Measurements from ENCODE around the gene SNRPF. TPM values are rescaled to one million over a fixed set of nuclear protein-coding genes. Genes with fewer than 3 reads are reported as not detected.

Gene SNRPF
- total RNA-seq, 1 donor from 2014 or later: 15.4 TPM

- Mint-ChIP-seq H3K9me3 (ENCODE audit: low read depth) (no peaks in the 10 kb centered on the region), H3K27ac (ENCODE audit: unreplicated experiment) (no peak overlapping the region), H3K4me3 (ENCODE audit: unreplicated experiment) (no peak overlapping the region), H3K4me1 (ENCODE audit: low read depth) (no peaks in the 10 kb centered on the region), H3K36me3 (ENCODE audit: low read depth) (peaks cover 2% of the 10 kb centered on the region), H3K27me3 (ENCODE audit: low read depth) (peaks cover 15% of the 10 kb centered on the region)
- TF ChIP-seq CTCF (IDR thresholded peaks at IDR 0.05): no peak
- no peak for DNase-seq (ENCODE audit: low spot score)
Measured at GRCh38 chr12:95851606-95852005, 7.1 kb upstream of the SNRPF start.

- no peak for DNase-seq (ENCODE audit: low spot score)
Measured at GRCh38 chr12:95852133-95852532, 6.6 kb upstream of the SNRPF start.

GRCh38 chr12:95857156-95857555 lies 1.6 kb upstream of the SNRPF start:
- peaks cover 10% of the 10 kb centered on the region for H3K4me1 Mint-ChIP-seq (ENCODE audit: low read depth)
- H3K9me3 Mint-ChIP-seq (ENCODE audit: low read depth): no peaks in the 10 kb centered on the region

More at GRCh38 chr12:95852133-95852532, 6.6 kb upstream of the SNRPF start:
- TF ChIP-seq CTCF (IDR thresholded peaks at IDR 0.05): no peak
- H3K27ac Mint-ChIP-seq (ENCODE audit: unreplicated experiment): no peak overlapping the region
- no peak overlapping the region for H3K4me3 Mint-ChIP-seq (ENCODE audit: unreplicated experiment)
- peaks cover 15% of the 10 kb centered on the region for H3K27me3 Mint-ChIP-seq (ENCODE audit: low read depth)
- no peaks in the 10 kb centered on the region for H3K4me1 Mint-ChIP-seq (ENCODE audit: low read depth)
- no peaks in the 10 kb centered on the region for H3K9me3 Mint-ChIP-seq (ENCODE audit: low read depth)
- peaks cover 2% of the 10 kb centered on the region for H3K36me3 Mint-ChIP-seq (ENCODE audit: low read depth)

GRCh38 chr12:95857799-95858198 lies 953 bp upstream of the SNRPF start:
- Mint-ChIP-seq H3K4me1 (ENCODE audit: low read depth) (peaks cover 10% of the 10 kb centered on the region), H3K4me3 (ENCODE audit: unreplicated experiment) (no peak overlapping the region), H3K27me3 (ENCODE audit: low read depth) (peaks cover 8% of the 10 kb centered on the region), H3K36me3 (ENCODE audit: low read depth) (peaks cover 12% of the 10 kb centered on the region), H3K27ac (ENCODE audit: unreplicated experiment) (no peak overlapping the region), H3K9me3 (ENCODE audit: low read depth) (peaks cover 2% of the 10 kb centered on the region)
- no peak for TF ChIP-seq CTCF (IDR thresholded peaks at IDR 0.05)
- no peak for DNase-seq (ENCODE audit: low spot score)

More at GRCh38 chr12:95857156-95857555, 1.6 kb upstream of the SNRPF start:
- no peak overlapping the region for H3K4me3 Mint-ChIP-seq (ENCODE audit: unreplicated experiment)
- H3K36me3 Mint-ChIP-seq (ENCODE audit: low read depth): peaks cover 7% of the 10 kb centered on the region
- no peak for TF ChIP-seq CTCF (IDR thresholded peaks at IDR 0.05)
- peaks cover 12% of the 10 kb centered on the region for H3K27me3 Mint-ChIP-seq (ENCODE audit: low read depth)
- H3K27ac Mint-ChIP-seq (ENCODE audit: unreplicated experiment): no peak overlapping the region
- no peak for DNase-seq (ENCODE audit: low spot score)

GRCh38 chr12:95859344-95859816 lies 628 bp downstream of the SNRPF start:
- Mint-ChIP-seq H3K27ac (ENCODE audit: unreplicated experiment) (no peak overlapping the region), H3K9me3 (ENCODE audit: low read depth) (peaks cover 3% of the 10 kb centered on the region), H3K27me3 (ENCODE audit: low read depth) (peaks cover 4% of the 10 kb centered on the region), H3K4me1 (ENCODE audit: low read depth) (peaks cover 10% of the 10 kb centered on the region), H3K36me3 (ENCODE audit: low read depth) (peaks cover 16% of the 10 kb centered on the region), H3K4me3 (ENCODE audit: unreplicated experiment) (no peak overlapping the region)
- DNase-seq (ENCODE audit: low spot score): no peak
- no peak for TF ChIP-seq CTCF (IDR thresholded peaks at IDR 0.05)
